ENCODE data around the gene GUCY1A2. TPM values are rescaled to one million over a fixed set of nuclear protein-coding genes. Genes with fewer than 3 reads are reported as not detected.

Gene GUCY1A2
- total and polyA plus RNA-seq, 2 donors (not counting 1 experiment from before 2014, with no cell fraction given) = not detected

DNA sequence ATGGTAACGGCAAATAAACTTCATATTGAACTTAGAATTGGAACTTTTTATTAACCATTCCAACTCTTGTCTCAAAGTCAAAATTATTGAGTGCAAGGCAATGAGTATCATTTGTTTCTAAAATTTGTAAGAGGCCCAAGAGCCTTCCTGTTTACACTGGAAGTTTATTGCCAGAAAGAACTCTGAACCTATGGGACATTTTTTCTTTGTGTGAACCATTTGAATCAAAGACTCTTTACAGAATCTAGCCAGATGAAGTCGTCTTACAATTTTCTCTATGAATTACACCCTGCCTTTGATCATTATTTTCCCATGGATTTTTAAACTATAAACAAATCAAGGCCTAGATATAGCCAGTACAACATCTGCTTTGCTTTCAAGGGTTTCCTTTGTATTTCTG, 2.3 kb upstream of the GUCY1A2 start:
- H4K20me1 ChIP-seq (ENCODE audit: control insufficient read depth, insufficient read depth, low read length, poor library complexity, severe bottlenecking) = no peaks in the 10 kb centered on the region
- Mint-ChIP-seq H3K4me1 (peaks cover 13% of the 10 kb centered on the region), H3K27me3 (peaks cover 44% of the 10 kb centered on the region), H3K9me3 (ENCODE audit: insufficient read depth) (no peaks in the 10 kb centered on the region), H3K4me3 (no peak overlapping the region), H3K27ac (no peak overlapping the region)
- intact Hi-C loops (cut with micrococcal nuclease) = no loop called here
- no peaks in the 10 kb centered on the region for H3K79me2 ChIP-seq (ENCODE audit: control insufficient read depth, insufficient read depth, low read length)
- TF ChIP-seq, protein P1, sequence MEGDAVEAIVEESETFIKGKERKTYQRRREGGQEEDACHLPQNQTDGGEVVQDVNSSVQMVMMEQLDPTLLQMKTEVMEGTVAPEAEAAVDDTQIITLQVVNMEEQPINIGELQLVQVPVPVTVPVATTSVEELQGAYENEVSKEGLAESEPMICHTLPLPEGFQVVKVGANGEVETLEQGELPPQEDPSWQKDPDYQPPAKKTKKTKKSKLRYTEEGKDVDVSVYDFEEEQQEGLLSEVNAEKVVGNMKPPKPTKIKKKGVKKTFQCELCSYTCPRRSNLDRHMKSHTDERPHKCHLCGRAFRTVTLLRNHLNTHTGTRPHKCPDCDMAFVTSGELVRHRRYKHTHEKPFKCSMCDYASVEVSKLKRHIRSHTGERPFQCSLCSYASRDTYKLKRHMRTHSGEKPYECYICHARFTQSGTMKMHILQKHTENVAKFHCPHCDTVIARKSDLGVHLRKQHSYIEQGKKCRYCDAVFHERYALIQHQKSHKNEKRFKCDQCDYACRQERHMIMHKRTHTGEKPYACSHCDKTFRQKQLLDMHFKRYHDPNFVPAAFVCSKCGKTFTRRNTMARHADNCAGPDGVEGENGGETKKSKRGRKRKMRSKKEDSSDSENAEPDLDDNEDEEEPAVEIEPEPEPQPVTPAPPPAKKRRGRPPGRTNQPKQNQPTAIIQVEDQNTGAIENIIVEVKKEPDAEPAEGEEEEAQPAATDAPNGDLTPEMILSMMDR (IDR thresholded peaks at IDR 0.05) = no peak
- no peak for TF ChIP-seq EZH2 (IDR thresholded peaks at IDR 0.05; ENCODE audit: borderline replicate concordance, insufficient read depth, low read depth, low read length, poor library complexity, severe bottlenecking)
- H3K9ac ChIP-seq (ENCODE audit: low read length) = no peak overlapping the region
- no peak overlapping the region for H3K27ac ChIP-seq (ENCODE audit: low read length in 2 of 2)
- H3K9me3 ChIP-seq (ENCODE audit: control extremely low read depth in 1 of 3, control insufficient read depth in 2 of 3, insufficient read depth in 1 of 3, low read length in 2 of 3) = no peaks in the 10 kb centered on the region
- no peaks in the 10 kb centered on the region for H3K4me1 ChIP-seq (ENCODE audit: control insufficient read depth in 2 of 2, insufficient read depth in 2 of 2, low read length in 2 of 2)
- no peak overlapping the region for H3K4me2 ChIP-seq (replicated peaks; ENCODE audit: low read depth, low read length, poor library complexity, severe bottlenecking)
- H3K4me3 ChIP-seq (ENCODE audit: control extremely low read depth in 1 of 5, extremely low read depth in 1 of 5, insufficient read depth in 1 of 5, low read depth in 2 of 5, low read length in 4 of 5) = no peak overlapping the region
- POLR2A ChIA-PET = no interaction called here
- H3K36me3 ChIP-seq (replicated peaks in 1 of 2; ENCODE audit: control extremely low read depth in 1 of 2, control insufficient read depth in 1 of 2, extremely low read depth in 1 of 2, insufficient read depth in 2 of 2, low read length in 1 of 2) = no peaks in the 10 kb centered on the region
- no CpG with 5 or more reads among the region's 2 CpGs for WGBS (ENCODE audit: insufficient coverage)
- CTCF ChIA-PET = no interaction called here
- peaks cover 0 to 24% (median 22%) of the 10 kb centered on the region in 4 experiments for H3K27me3 ChIP-seq (replicated peaks in 1 of 4; ENCODE audit: control extremely low read depth in 1 of 4, control insufficient read depth in 3 of 4, insufficient read depth in 4 of 4, low read length in 3 of 4)
- H2AFZ ChIP-seq (ENCODE audit: insufficient read depth, low read depth, low read length, poor library complexity, severe bottlenecking) = no peak overlapping the region
- DNase-seq (no peak), ATAC-seq (ENCODE audit: low read depth) (no peak)

DNA sequence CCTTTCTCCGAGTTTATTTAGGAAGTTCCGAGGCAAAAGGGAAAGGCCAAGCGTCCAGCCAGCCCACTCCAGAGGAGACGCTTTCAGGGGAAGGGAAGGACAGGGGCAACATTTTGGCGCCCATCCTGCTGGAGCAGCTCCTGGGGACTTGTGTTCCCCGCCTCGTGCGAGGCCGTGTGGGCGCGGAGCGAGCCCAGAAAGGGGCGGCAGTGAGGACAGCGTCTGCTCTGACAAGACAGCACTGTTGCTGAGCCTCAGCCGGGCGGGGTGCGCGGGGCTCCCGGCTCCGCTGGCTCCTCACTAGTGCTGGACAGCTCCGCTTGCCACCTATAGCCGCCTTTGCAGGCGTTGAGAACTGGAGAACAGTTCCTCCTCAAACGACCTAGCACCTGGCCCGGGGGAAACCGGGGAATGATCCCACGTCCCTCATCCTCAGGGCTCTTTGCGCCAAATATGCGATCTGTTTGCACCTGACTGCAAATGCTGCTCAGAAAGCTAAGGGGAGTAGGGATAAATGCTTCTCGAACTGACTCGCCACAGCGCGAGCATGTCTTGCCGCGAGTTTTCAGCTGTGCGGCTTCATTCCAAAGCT, 722 bp upstream of the GUCY1A2 start:
- Histone ChIP-seq H3K9me3 (ENCODE audit: control extremely low read depth in 1 of 3, control insufficient read depth in 2 of 3, insufficient read depth in 1 of 3, low read length in 2 of 3) (no peaks in the 10 kb centered on the region), H3K4me2 (replicated peaks; ENCODE audit: low read depth, low read length, poor library complexity, severe bottlenecking) (no peak overlapping the region), H3K4me3 (ENCODE audit: control extremely low read depth in 1 of 5, extremely low read depth in 1 of 5, insufficient read depth in 1 of 5, low read depth in 2 of 5, low read length in 4 of 5) (no peak overlapping the region), H3K27me3 (replicated peaks in 1 of 4; ENCODE audit: control extremely low read depth in 1 of 4, control insufficient read depth in 3 of 4, insufficient read depth in 4 of 4, low read length in 3 of 4) (peaks cover 0 to 33% (median 22%) of the 10 kb centered on the region in 4 experiments), H4K20me1 (ENCODE audit: control insufficient read depth, insufficient read depth, low read length, poor library complexity, severe bottlenecking) (no peaks in the 10 kb centered on the region), H3K4me1 (ENCODE audit: control insufficient read depth in 2 of 2, insufficient read depth in 2 of 2, low read length in 2 of 2) (no peaks in the 10 kb centered on the region), H3K9ac (ENCODE audit: low read length) (no peak overlapping the region), H2AFZ (ENCODE audit: insufficient read depth, low read depth, low read length, poor library complexity, severe bottlenecking) (no peak overlapping the region), H3K27ac (ENCODE audit: low read length in 2 of 2) (no peak overlapping the region), H3K36me3 (replicated peaks in 1 of 2; ENCODE audit: control extremely low read depth in 1 of 2, control insufficient read depth in 1 of 2, extremely low read depth in 1 of 2, insufficient read depth in 2 of 2, low read length in 1 of 2) (no peaks in the 10 kb centered on the region), H3K79me2 (ENCODE audit: control insufficient read depth, insufficient read depth, low read length) (no peaks in the 10 kb centered on the region)
- ChIA-PET POLR2A (no interaction called here), CTCF (no interaction called here)
- ATAC-seq (ENCODE audit: low read depth) (no peak), DNase-seq (no peak)
- H3K27ac Mint-ChIP-seq = no peak overlapping the region
- intact Hi-C loops (cut with micrococcal nuclease) = no loop called here
- H3K9me3 Mint-ChIP-seq (ENCODE audit: insufficient read depth) = no peaks in the 10 kb centered on the region
- WGBS (ENCODE audit: insufficient coverage) = 8% methylated on average over 29 of the region's 36 CpGs
- H3K4me3 Mint-ChIP-seq = peak overlapping the region; percentile 23
- peaks cover 13% of the 10 kb centered on the region for H3K4me1 Mint-ChIP-seq
- TF ChIP-seq EZH2 (IDR thresholded peaks at IDR 0.05; ENCODE audit: borderline replicate concordance, insufficient read depth, low read depth, low read length, poor library complexity, severe bottlenecking) = no peak
- TF ChIP-seq, protein P1 (IDR thresholded peaks at IDR 0.05) = no peak
- peaks cover 52% of the 10 kb centered on the region for H3K27me3 Mint-ChIP-seq

All from B cell (primary cell).